ENCODE measurements around the gene OOSP4B.

DNA sequence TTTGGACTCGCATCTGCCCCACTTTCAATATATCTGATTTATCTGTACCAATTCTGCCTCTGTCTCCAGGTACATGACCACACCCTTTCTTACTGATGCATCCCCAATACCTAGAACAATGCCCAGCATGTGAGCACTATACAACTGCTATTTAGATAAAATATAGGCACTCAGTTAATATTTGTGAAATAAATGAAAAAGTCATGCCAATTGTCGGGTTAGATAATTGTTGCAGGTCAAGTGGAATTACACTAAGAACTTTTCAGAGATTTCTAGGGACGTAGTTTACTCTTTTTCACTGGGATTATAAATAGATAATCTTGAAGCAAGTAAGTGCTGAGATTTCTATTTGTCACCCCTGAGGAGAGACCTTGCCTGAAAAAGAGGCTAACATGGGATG is 32.6 kb upstream of the OOSP4B start:
- no peak for TF ChIP-seq SUZ12 (IDR thresholded peaks at IDR 0.05; ENCODE audit: extremely low read depth, insufficient read depth, insufficient read length)
- TF ChIP-seq YY1 (IDR thresholded peaks at IDR 0.05; ENCODE audit: insufficient read depth, insufficient read length) = no peak

Data from NT2/D1 (cell line).